ENCODE results near the gene RNGTT. TPM values are rescaled to one million over a fixed set of nuclear protein-coding genes. Genes with fewer than 3 reads are reported as not detected.
"Not testable (repeated sequence)": the region's sequence is repeated elsewhere in the genome, so short reads cannot be mapped to it uniquely, and the experiment has no call there.

The RNGTT gene
- total RNA-seq, 1 donor from 2014 or later: 18.2 TPM

GRCh38 chr6:88984606-88985005 lies 21.2 kb upstream of the RNGTT start:
- no peaks in the 10 kb centered on the region for H3K27me3 ChIP-seq
- intact Hi-C loops (cut with DNase I): loop anchor here (10.0 kb wide), 3 partner anchors 100 to 260 kb away; partner anchors contain the start of genes PNRC1 and SRSF12
- H3K9me3 ChIP-seq: no peaks in the 10 kb centered on the region
- H3K4me1 ChIP-seq: peaks cover 11% of the 10 kb centered on the region
- no peak overlapping the region for H3K27ac ChIP-seq
- DNase-seq (ENCODE audit: extremely low spot score in 2 of 2): no peak
- TF ChIP-seq POLR2A (IDR thresholded peaks at IDR 0.05) (no peak), CTCF (IDR thresholded peaks at IDR 0.05) (no peak), POLR2AphosphoS5 (IDR thresholded peaks at IDR 0.05; ENCODE audit: insufficient read depth in 1 of 2, low read depth in 1 of 2) (no peak)
- H3K36me3 ChIP-seq: no peaks in the 10 kb centered on the region
- H3K4me3 ChIP-seq: no peak overlapping the region

- intact Hi-C loops (cut with DNase I): loop anchor here (10.0 kb wide), 3 partner anchors 101 to 261 kb away; partner anchors contain the start of genes PNRC1 and SRSF12
- no peak overlapping the region for H3K4me3 ChIP-seq
Observed at GRCh38 chr6:88984152-88984551, 20.7 kb upstream of the RNGTT start.

GRCh38 chr6:88983532-88983931 lies 20.1 kb upstream of the RNGTT start:
- Histone ChIP-seq H3K27me3 (no peaks in the 10 kb centered on the region), H3K4me1 (peaks cover 11% of the 10 kb centered on the region), H3K36me3 (no peaks in the 10 kb centered on the region), H3K9me3 (no peaks in the 10 kb centered on the region), H3K4me3 (no peak overlapping the region), H3K27ac (peak overlapping the region; percentile 46)
- intact Hi-C loops (cut with DNase I): loop anchor here (10.0 kb wide), 3 partner anchors 101 to 261 kb away; partner anchors contain the start of genes PNRC1 and SRSF12
- DNase-seq (ENCODE audit: extremely low spot score in 2 of 2): no peak
- peak in 1 of 3 experiments; percentile 46 for TF ChIP-seq CTCF (IDR thresholded peaks at IDR 0.05)
- TF ChIP-seq POLR2AphosphoS5 (IDR thresholded peaks at IDR 0.05; ENCODE audit: insufficient read depth in 1 of 2, low read depth in 1 of 2): no peak
- TF ChIP-seq POLR2A (IDR thresholded peaks at IDR 0.05): no peak

More at GRCh38 chr6:88984152-88984551, 20.7 kb upstream of the RNGTT start:
- Histone ChIP-seq H3K4me1 (peaks cover 11% of the 10 kb centered on the region), H3K27me3 (no peaks in the 10 kb centered on the region), H3K9me3 (no peaks in the 10 kb centered on the region), H3K27ac (no peak overlapping the region), H3K36me3 (no peaks in the 10 kb centered on the region)
- TF ChIP-seq POLR2AphosphoS5 (IDR thresholded peaks at IDR 0.05; ENCODE audit: insufficient read depth in 1 of 2, low read depth in 1 of 2) (no peak), CTCF (IDR thresholded peaks at IDR 0.05) (no peak), POLR2A (IDR thresholded peaks at IDR 0.05) (no peak)
- no peak for DNase-seq (ENCODE audit: extremely low spot score in 2 of 2)

- intact Hi-C loops (cut with DNase I): loop anchor here (10.0 kb wide), 3 partner anchors 102 to 262 kb away; partner anchors contain the start of genes PNRC1 and SRSF12
- H3K36me3 ChIP-seq; H3K9me3 ChIP-seq; DNase-seq (ENCODE audit: extremely low spot score in 2 of 2); H3K27me3 ChIP-seq; H3K4me3 ChIP-seq: not testable (repeated sequence)
- Histone ChIP-seq H3K4me1 (peaks cover 11% of the 10 kb centered on the region), H3K27ac (peak overlapping the region; percentile 46)
Observed at GRCh38 chr6:88983129-88983528, 19.7 kb upstream of the RNGTT start.

- Histone ChIP-seq H3K4me3 (no peak overlapping the region), H3K27ac (peak overlapping the region; percentile 46), H3K27me3 (no peaks in the 10 kb centered on the region), H3K4me1 (peaks cover 11% of the 10 kb centered on the region), H3K36me3 (no peaks in the 10 kb centered on the region), H3K9me3 (no peaks in the 10 kb centered on the region)
- no peak for DNase-seq (ENCODE audit: extremely low spot score in 2 of 2)
- intact Hi-C loops (cut with DNase I): loop anchor here (10.0 kb wide), 3 partner anchors 102 to 262 kb away; partner anchors contain the start of genes PNRC1 and SRSF12
- TF ChIP-seq POLR2A (IDR thresholded peaks at IDR 0.05): no peak
- TF ChIP-seq POLR2AphosphoS5 (IDR thresholded peaks at IDR 0.05; ENCODE audit: insufficient read depth in 1 of 2, low read depth in 1 of 2): peak in 1 of 2 donors; percentile 92
- peak in 2 of 3 experiments; percentile 73 to 83 for TF ChIP-seq CTCF (IDR thresholded peaks at IDR 0.05)
Observed at GRCh38 chr6:88982720-88983119, 19.3 kb upstream of the RNGTT start.

All from vagina (tissue), 2 donors.